GM23338 (cell line): ENCODE data around the gene TMEM120B. TPM values are rescaled to one million over a fixed set of nuclear protein-coding genes. Genes with fewer than 3 reads are reported as not detected.

Experiments used
- ATAC-seq: fragments of 200-7000 bp; cut with Tn5 transposase; 3 replicates; pipeline ENCODE4 v1.9.1; 2020
- DNase-seq: peaks from one replicate; pipeline ENCODE4 v3.0.0-alpha.2; 2015; ENCODE audit warnings: low spot score
- H2AFZ ChIP-seq: fragments of 200-600 bp; sonication (generic); 2 replicates; pipeline ENCODE4 v1.8.0; 2016; ENCODE audit warnings: antibody characterized with exemption, mild to moderate bottlenecking, moderate library complexity
- H3F3A ChIP-seq: fragments of 200-600 bp; sonication (generic); replicated peaks from 2 replicates; pipeline ENCODE4 v1.8.0; 2017; ENCODE audit warnings: antibody characterized with exemption, mixed run types, low read depth
- H3K27ac ChIP-seq: fragments of 200-600 bp; sonication (generic); 2 replicates; pipeline ENCODE4 v1.6.1; 2016; ENCODE audit warnings: low read depth
- H3K27me3 ChIP-seq: fragments of 200-600 bp; sonication (generic); 2 replicates; pipeline ENCODE4 v1.8.0; 2016; ENCODE audit warnings: mild to moderate bottlenecking, mixed run types, moderate library complexity; ENCODE audit not compliant: insufficient read depth
- H3K36me3 ChIP-seq: fragments of 200-600 bp; sonication (generic); 2 replicates; pipeline ENCODE4 v1.8.0; 2016; ENCODE audit warnings: mild to moderate bottlenecking; ENCODE audit not compliant: insufficient read depth
- H3K4me1 ChIP-seq: fragments of 200-600 bp; sonication (generic); 2 replicates; pipeline ENCODE4 v1.8.0; 2016; ENCODE audit warnings: mild to moderate bottlenecking, moderate library complexity; ENCODE audit not compliant: insufficient read depth
- H3K4me2 ChIP-seq: fragments of 200-600 bp; sonication (generic); 2 replicates; pipeline ENCODE4 v1.7.1; 2017; ENCODE audit warnings: mixed run types
- H3K4me3 ChIP-seq: fragments of 200-600 bp; sonication (generic); 2 replicates; pipeline ENCODE4 v1.6.1; 2016; ENCODE audit warnings: mixed run types
- H3K79me2 ChIP-seq: fragments of 200-600 bp; sonication (generic); replicated peaks from 2 replicates; pipeline ENCODE4 v1.8.0; 2017; ENCODE audit warnings: mild to moderate bottlenecking; ENCODE audit not compliant: insufficient read depth
- H3K9me2 ChIP-seq: fragments of 200-600 bp; sonication (generic); 2 replicates; pipeline ENCODE4 v1.8.0; 2017; ENCODE audit not compliant: insufficient read depth
- H4K20me1 ChIP-seq: fragments of 200-600 bp; sonication (generic); replicated peaks from 2 replicates; pipeline ENCODE4 v1.8.0; 2017; ENCODE audit warnings: mild to moderate bottlenecking; ENCODE audit not compliant: insufficient read depth
- H3K27ac Mint-ChIP-seq: 2 replicates; pipeline ENCODE4 v1.8.0; 2020; ENCODE audit warnings: inconsistent platforms, mild to moderate bottlenecking, moderate library complexity, mixed read lengths
- H3K27me3 Mint-ChIP-seq: 3 replicates; pipeline ENCODE4 v1.8.0; 2022; ENCODE audit warnings: low read depth, mild to moderate bottlenecking, moderate library complexity, mixed read lengths, inconsistent platforms; ENCODE audit not compliant: insufficient read depth, poor library complexity
- H3K36me3 Mint-ChIP-seq: 3 replicates; pipeline ENCODE4 v1.8.0; 2021; ENCODE audit warnings: low read depth, mild to moderate bottlenecking, inconsistent platforms, moderate library complexity, mixed read lengths
- H3K4me1 Mint-ChIP-seq: 3 replicates; pipeline ENCODE4 v1.8.0; 2020; ENCODE audit warnings: mild to moderate bottlenecking, inconsistent platforms, mixed read lengths
- H3K4me3 Mint-ChIP-seq: 3 replicates; pipeline ENCODE4 v1.8.0; 2021; ENCODE audit warnings: moderate library complexity, mild to moderate bottlenecking, inconsistent platforms, mixed read lengths
- H3K9me3 Mint-ChIP-seq: 3 replicates; pipeline ENCODE4 v1.8.0; 2020; ENCODE audit warnings: moderate library complexity, mild to moderate bottlenecking, inconsistent platforms, mixed read lengths
- CREB1 ChIP-seq: fragments of 250-450 bp; sonication (Bioruptor Pico); IDR thresholded peaks from 2 replicates; pipeline ENCODE4 v1.5.0; 2020; ENCODE audit warnings: low read depth, mild to moderate bottlenecking, moderate library complexity
- EZH2 ChIP-seq: fragments of 200-600 bp; sonication (generic); IDR thresholded peaks from one replicate; pipeline ENCODE4 v1.8.0; 2017; ENCODE audit warnings: antibody characterized with exemption, mild to moderate bottlenecking, low read depth; ENCODE audit not compliant: unreplicated experiment
- EZH2phosphoT487 ChIP-seq: fragments of 200-600 bp; sonication (generic); IDR thresholded peaks from one replicate; pipeline ENCODE4 v1.8.1; 2018; ENCODE audit warnings: antibody characterized with exemption; ENCODE audit not compliant: unreplicated experiment
- JUNB ChIP-seq: IDR thresholded peaks from one replicate; pipeline ENCODE4 v1.6.1; 2016; ENCODE audit warnings: antibody characterized with exemption; ENCODE audit not compliant: unreplicated experiment
- NANOG ChIP-seq: IDR thresholded peaks from 2 replicates; pipeline ENCODE4 v1.6.1; 2016; ENCODE audit warnings: antibody characterized with exemption, borderline replicate concordance
- POLR2AphosphoS5 ChIP-seq: IDR thresholded peaks from 2 replicates; pipeline ENCODE4 v1.6.1; 2016; ENCODE audit warnings: antibody characterized with exemption, low read depth
- STAT1 ChIP-seq: IDR thresholded peaks from one replicate; pipeline ENCODE4 v1.6.1; 2016; ENCODE audit warnings: antibody characterized with exemption; ENCODE audit not compliant: unreplicated experiment
- ZNF114 ChIP-seq: fragments of 250-450 bp; sonication (Bioruptor Pico); IDR thresholded peaks from 2 replicates; pipeline ENCODE4 v1.5.0; 2020; ENCODE audit warnings: mild to moderate bottlenecking, moderate library complexity
- ZNF331 ChIP-seq: fragments of 250-450 bp; sonication (Bioruptor Pico); IDR thresholded peaks from 2 replicates; pipeline ENCODE4 v1.5.0; 2020; ENCODE audit warnings: low read depth, mild to moderate bottlenecking, moderate library complexity
- polyA plus RNA-seq: library from polyadenylated mRNA; unstranded; fragments of >200 nt; fragmentation: Nextera tagmentation; extraction: Ambion mirVana; gene quantifications from 2 replicates; pipeline ENCODE4 v1.2.1, GENCODE V29; 2016
- total RNA-seq: library from RNA; depleted of rRNA; stranded (reverse); fragments of >200 nt; shearing (Covaris generic); gene quantifications from 2 replicates; pipeline ENCODE4 v1.2.3, GENCODE V29; 2014
- TF ChIP-seq, protein P1 (sequence below): IDR thresholded peaks from 2 replicates; pipeline ENCODE4 v1.6.1; 2016; ENCODE audit warnings: antibody characterized with exemption
- TF ChIP-seq, protein P2 (sequence below): IDR thresholded peaks from one replicate; pipeline ENCODE4 v1.6.1; 2018; ENCODE audit warnings: antibody characterized with exemption; ENCODE audit not compliant: unreplicated experiment
- TF ChIP-seq, protein P3 (sequence below): fragments of 250-450 bp; sonication (Bioruptor Pico); IDR thresholded peaks from 2 replicates; pipeline ENCODE4 v1.5.0; 2020; ENCODE audit warnings: mild to moderate bottlenecking, moderate library complexity
- TF ChIP-seq, protein P4 (sequence below), 2 experiments: fragments of 200-600 bp in 1 of 2; sonication (generic) in 1 of 2; conservative IDR thresholded peaks; 2 replicates each; pipeline versions ENCODE4 v1.5.1 to v1.6.1; 2016 to 2017; ENCODE audit warnings: antibody characterized with exemption in 2 of 2, low read depth in 2 of 2, mild to moderate bottlenecking in 2 of 2, moderate library complexity in 1 of 2

Gene TMEM120B
- total and polyA plus RNA-seq, 2 experiments from 2014 or later: 15.0 to 36.0 TPM

DNA sequence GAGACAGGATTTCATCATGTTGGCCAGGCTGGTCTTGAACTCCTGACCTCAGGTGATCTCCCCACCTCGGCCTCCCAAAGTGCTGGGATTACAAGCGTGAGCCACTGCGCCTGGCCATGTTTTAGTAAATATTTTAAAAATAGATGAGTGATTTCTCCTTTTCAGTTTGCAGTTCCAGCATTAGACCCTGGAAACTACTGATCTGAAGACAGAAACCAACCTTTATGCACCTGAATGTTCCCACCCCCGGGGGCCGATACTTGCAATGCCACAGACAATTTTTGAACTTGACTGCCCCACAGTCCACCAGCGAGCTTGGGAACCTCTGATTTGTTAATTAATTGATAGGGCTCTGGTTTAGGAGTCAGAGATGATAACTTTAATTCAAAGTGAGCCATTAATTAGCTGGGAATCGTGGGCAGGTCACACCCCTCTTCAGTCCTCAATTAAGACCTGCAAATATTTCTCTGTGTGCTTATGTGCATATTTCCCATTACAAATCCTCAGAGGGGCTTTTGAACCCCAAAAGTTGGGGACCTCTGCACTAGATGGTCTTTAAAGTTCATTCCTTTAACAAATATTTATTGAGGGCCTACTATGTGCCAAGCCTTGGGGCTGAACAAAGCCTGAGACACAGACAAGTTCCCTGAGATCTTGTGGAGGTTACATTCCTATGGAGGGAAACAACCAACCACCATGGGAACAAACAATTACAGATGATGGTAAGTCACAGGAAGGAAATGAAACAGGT lies 4.1 kb upstream of the TMEM120B start:
- ATAC-seq (no peak), DNase-seq (no peak)
- Histone ChIP-seq H3K4me2 (no peak overlapping the region), H3F3A (peaks cover 9% of the 10 kb centered on the region; the same call in 1 of the 2 replicates), H3K4me3 (no peak overlapping the region), H3K36me3 (no peaks in the 10 kb centered on the region), H3K4me1 (peaks cover 7% of the 10 kb centered on the region), H4K20me1 (peaks cover 3% of the 10 kb centered on the region; the same call in 1 of the 2 replicates), H3K79me2 (peaks cover 7% of the 10 kb centered on the region), H3K9me2 (no peaks in the 10 kb centered on the region), H3K27ac (no peak overlapping the region), H3K27me3 (no peaks in the 10 kb centered on the region), H2AFZ (no peak overlapping the region)
- no peak overlapping the region for H3K4me3 Mint-ChIP-seq
- H3K27ac Mint-ChIP-seq: no peak overlapping the region
- H3K4me1 Mint-ChIP-seq: peaks cover 7% of the 10 kb centered on the region
- H3K36me3 Mint-ChIP-seq: peaks cover 4% of the 10 kb centered on the region; the same call in 1 of the 3 replicates
- peaks cover 10% of the 10 kb centered on the region for H3K27me3 Mint-ChIP-seq
- H3K9me3 Mint-ChIP-seq: no peaks in the 10 kb centered on the region; the same call in 1 of the 3 replicates
- TF ChIP-seq JUNB (no peak), CREB1 (no peak), EZH2phosphoT487 (no peak), STAT1 (no peak), ZNF114 (no peak), POLR2AphosphoS5 (no peak), NANOG (no peak), EZH2 (no peak), ZNF331 (CRISPR knock-in tag) (no peak)
- TF ChIP-seq, protein P1, sequence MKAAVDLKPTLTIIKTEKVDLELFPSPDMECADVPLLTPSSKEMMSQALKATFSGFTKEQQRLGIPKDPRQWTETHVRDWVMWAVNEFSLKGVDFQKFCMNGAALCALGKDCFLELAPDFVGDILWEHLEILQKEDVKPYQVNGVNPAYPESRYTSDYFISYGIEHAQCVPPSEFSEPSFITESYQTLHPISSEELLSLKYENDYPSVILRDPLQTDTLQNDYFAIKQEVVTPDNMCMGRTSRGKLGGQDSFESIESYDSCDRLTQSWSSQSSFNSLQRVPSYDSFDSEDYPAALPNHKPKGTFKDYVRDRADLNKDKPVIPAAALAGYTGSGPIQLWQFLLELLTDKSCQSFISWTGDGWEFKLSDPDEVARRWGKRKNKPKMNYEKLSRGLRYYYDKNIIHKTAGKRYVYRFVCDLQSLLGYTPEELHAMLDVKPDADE: no peak
- TF ChIP-seq, protein P2, sequence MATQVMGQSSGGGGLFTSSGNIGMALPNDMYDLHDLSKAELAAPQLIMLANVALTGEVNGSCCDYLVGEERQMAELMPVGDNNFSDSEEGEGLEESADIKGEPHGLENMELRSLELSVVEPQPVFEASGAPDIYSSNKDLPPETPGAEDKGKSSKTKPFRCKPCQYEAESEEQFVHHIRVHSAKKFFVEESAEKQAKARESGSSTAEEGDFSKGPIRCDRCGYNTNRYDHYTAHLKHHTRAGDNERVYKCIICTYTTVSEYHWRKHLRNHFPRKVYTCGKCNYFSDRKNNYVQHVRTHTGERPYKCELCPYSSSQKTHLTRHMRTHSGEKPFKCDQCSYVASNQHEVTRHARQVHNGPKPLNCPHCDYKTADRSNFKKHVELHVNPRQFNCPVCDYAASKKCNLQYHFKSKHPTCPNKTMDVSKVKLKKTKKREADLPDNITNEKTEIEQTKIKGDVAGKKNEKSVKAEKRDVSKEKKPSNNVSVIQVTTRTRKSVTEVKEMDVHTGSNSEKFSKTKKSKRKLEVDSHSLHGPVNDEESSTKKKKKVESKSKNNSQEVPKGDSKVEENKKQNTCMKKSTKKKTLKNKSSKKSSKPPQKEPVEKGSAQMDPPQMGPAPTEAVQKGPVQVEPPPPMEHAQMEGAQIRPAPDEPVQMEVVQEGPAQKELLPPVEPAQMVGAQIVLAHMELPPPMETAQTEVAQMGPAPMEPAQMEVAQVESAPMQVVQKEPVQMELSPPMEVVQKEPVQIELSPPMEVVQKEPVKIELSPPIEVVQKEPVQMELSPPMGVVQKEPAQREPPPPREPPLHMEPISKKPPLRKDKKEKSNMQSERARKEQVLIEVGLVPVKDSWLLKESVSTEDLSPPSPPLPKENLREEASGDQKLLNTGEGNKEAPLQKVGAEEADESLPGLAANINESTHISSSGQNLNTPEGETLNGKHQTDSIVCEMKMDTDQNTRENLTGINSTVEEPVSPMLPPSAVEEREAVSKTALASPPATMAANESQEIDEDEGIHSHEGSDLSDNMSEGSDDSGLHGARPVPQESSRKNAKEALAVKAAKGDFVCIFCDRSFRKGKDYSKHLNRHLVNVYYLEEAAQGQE: no peak
- TF ChIP-seq, protein P3, sequence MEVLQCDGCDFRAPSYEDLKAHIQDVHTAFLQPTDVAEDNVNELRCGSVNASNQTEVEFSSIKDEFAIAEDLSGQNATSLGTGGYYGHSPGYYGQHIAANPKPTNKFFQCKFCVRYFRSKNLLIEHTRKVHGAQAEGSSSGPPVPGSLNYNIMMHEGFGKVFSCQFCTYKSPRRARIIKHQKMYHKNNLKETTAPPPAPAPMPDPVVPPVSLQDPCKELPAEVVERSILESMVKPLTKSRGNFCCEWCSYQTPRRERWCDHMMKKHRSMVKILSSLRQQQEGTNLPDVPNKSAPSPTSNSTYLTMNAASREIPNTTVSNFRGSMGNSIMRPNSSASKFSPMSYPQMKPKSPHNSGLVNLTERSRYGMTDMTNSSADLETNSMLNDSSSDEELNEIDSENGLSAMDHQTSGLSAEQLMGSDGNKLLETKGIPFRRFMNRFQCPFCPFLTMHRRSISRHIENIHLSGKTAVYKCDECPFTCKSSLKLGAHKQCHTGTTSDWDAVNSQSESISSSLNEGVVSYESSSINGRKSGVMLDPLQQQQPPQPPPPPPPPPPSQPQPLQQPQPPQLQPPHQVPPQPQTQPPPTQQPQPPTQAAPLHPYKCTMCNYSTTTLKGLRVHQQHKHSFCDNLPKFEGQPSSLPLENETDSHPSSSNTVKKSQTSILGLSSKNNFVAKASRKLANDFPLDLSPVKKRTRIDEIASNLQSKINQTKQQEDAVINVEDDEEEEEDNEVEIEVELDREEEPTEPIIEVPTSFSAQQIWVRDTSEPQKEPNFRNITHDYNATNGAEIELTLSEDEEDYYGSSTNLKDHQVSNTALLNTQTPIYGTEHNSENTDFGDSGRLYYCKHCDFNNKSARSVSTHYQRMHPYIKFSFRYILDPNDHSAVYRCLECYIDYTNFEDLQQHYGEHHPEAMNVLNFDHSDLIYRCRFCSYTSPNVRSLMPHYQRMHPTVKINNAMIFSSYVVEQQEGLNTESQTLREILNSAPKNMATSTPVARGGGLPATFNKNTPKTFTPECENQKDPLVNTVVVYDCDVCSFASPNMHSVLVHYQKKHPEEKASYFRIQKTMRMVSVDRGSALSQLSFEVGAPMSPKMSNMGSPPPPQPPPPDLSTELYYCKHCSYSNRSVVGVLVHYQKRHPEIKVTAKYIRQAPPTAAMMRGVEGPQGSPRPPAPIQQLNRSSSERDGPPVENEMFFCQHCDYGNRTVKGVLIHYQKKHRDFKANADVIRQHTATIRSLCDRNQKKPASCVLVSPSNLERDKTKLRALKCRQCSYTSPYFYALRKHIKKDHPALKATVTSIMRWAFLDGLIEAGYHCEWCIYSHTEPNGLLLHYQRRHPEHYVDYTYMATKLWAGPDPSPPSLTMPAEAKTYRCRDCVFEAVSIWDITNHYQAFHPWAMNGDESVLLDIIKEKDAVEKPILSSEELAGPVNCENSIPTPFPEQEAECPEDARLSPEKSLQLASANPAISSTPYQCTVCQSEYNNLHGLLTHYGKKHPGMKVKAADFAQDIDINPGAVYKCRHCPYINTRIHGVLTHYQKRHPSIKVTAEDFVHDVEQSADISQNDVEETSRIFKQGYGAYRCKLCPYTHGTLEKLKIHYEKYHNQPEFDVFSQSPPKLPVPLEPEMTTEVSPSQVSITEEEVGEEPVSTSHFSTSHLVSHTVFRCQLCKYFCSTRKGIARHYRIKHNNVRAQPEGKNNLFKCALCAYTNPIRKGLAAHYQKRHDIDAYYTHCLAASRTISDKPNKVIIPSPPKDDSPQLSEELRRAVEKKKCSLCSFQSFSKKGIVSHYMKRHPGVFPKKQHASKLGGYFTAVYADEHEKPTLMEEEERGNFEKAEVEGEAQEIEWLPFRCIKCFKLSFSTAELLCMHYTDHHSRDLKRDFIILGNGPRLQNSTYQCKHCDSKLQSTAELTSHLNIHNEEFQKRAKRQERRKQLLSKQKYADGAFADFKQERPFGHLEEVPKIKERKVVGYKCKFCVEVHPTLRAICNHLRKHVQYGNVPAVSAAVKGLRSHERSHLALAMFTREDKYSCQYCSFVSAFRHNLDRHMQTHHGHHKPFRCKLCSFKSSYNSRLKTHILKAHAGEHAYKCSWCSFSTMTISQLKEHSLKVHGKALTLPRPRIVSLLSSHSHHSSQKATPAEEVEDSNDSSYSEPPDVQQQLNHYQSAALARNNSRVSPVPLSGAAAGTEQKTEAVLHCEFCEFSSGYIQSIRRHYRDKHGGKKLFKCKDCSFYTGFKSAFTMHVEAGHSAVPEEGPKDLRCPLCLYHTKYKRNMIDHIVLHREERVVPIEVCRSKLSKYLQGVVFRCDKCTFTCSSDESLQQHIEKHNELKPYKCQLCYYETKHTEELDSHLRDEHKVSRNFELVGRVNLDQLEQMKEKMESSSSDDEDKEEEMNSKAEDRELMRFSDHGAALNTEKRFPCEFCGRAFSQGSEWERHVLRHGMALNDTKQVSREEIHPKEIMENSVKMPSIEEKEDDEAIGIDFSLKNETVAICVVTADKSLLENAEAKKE (CRISPR knock-in tag): no peak
- TF ChIP-seq, protein P4, sequence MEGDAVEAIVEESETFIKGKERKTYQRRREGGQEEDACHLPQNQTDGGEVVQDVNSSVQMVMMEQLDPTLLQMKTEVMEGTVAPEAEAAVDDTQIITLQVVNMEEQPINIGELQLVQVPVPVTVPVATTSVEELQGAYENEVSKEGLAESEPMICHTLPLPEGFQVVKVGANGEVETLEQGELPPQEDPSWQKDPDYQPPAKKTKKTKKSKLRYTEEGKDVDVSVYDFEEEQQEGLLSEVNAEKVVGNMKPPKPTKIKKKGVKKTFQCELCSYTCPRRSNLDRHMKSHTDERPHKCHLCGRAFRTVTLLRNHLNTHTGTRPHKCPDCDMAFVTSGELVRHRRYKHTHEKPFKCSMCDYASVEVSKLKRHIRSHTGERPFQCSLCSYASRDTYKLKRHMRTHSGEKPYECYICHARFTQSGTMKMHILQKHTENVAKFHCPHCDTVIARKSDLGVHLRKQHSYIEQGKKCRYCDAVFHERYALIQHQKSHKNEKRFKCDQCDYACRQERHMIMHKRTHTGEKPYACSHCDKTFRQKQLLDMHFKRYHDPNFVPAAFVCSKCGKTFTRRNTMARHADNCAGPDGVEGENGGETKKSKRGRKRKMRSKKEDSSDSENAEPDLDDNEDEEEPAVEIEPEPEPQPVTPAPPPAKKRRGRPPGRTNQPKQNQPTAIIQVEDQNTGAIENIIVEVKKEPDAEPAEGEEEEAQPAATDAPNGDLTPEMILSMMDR (conservative IDR thresholded peaks at IDR 0.05; ENCODE audit: low read depth in 2 of 2): no peak
